Pancreas (tissue), 10 donors: ENCODE data around the gene ABI3BP. TPM values are rescaled to one million over a fixed set of nuclear protein-coding genes. Genes with fewer than 3 reads are reported as not detected.

Experiments
- ATAC-seq, 4 donors: fragments of 200-7000 bp; cut with Tn5 transposase; one replicate each; pipeline versions ENCODE4 v1.8.0 to v1.9.1; 2020; ENCODE audit warnings: mild to moderate bottlenecking in 4 of 4, moderate library complexity in 4 of 4
- DNase-seq, 6 donors: peaks; one replicate each; pipeline ENCODE4 v3.0.0-alpha.2; 2020
- FAIRE-seq: peaks from 2 replicates; lab custom pipeline; 2012; peaks lifted over from hg19 to GRCh38; lab: Jason Lieb, UNC
- H3K27ac ChIP-seq, 4 donors: fragments of 200-600 bp; sonication (generic); 1 replicate in 3 of 4; 2 replicates in 1 of 4; pipeline versions ENCODE4 v1.5.0 to v1.8.0; 2020
- H3K27me3 ChIP-seq, 4 donors: fragments of 200-600 bp; one replicate each; pipeline ENCODE4 v1.8.0; 2021
- H3K36me3 ChIP-seq, 3 donors: fragments of 200-600 bp; sonication (generic) in 1 of 3; one replicate each; pipeline versions ENCODE4 v1.5.0 to v1.8.0; 2020 to 2021
- H3K4me1 ChIP-seq, 3 donors: fragments of 200-600 bp; one replicate each; pipeline ENCODE4 v1.8.0; 2021
- H3K4me3 ChIP-seq, 4 donors: fragments of 200-600 bp; sonication (generic) in 2 of 4; one replicate each; pipeline versions ENCODE4 v1.5.0 to v1.8.0; 2020 to 2021
- H3K9me3 ChIP-seq, 4 donors: fragments of 200-600 bp; one replicate each; pipeline ENCODE4 v1.8.0; 2021
- CTCF ChIP-seq, 4 donors: fragments of 200-600 bp; sonication (generic) in 3 of 4; IDR thresholded peaks; one replicate each; pipeline versions ENCODE4 v1.5.0 to v1.8.0; 2021; ENCODE audit warnings: antibody characterized with exemption in 4 of 4
- WGBS, 2 donors: extraction: QIAGEN DNeasy Blood & Tissue Kit; methylation state at CpG; one replicate each; pipeline ENCODE4 v1.1.7; 2013; 5-methylcytosine and 5-hydroxymethylcytosine counted together
- intact Hi-C, 3 donors: fragments of 100-400 bp; cut with DNase I; formaldehyde crosslinking; loops; one replicate each; pipeline versions ENCODE4 v1.11.1 to v1.14.2; 2022
- polyA plus RNA-seq, 2 donors: library from polyadenylated mRNA; stranded (reverse); fragments of 200-250 nt; gene quantifications; one replicate each; pipeline ENCODE4 v1.2.3, GENCODE V29; 2013
- total RNA-seq, 6 donors: library from RNA; stranded (reverse); fragmentation: NEBNext Ultra II Directional in 4 of 6; extraction: Animal tissue kit (Norgen Biotek cat#: 25700) in 4 of 6; gene quantifications; one replicate each; pipeline versions ENCODE4 v1.2.1 to v1.2.4, GENCODE V29; 2021 to 2023
- donor health status: healthy with polysubstance abuse.
- donor health status: DM: no; HTN: no; CAD: no; lungs with moderate emphysema.
- donor health status: DM: no; HTN: no; CAD: no.
- donor health status: control.
- donor health status: control.
- donor health status: Bipolar disorder and iron deficiency.
- donor health status: DM: yes; HTN: yes; CAD: no.
- donor health status: DM: no; HTN: no; CAD: no.
- donor health status: DM: no; HTN: no; CAD: no.
- donor health status: DM: yes; HTN: yes; CAD: no.

The ABI3BP gene
- total and polyA plus RNA-seq, 8 donors: 2.6 to 25.3 (median 5.8) TPM

- no peaks in the 10 kb centered on the region for H3K9me3 ChIP-seq
- H3K4me3 ChIP-seq: no peak overlapping the region
- H3K4me1 ChIP-seq: no peaks in the 10 kb centered on the region
- no peak for FAIRE-seq
- H3K36me3 ChIP-seq: no peaks in the 10 kb centered on the region
- no peak for ATAC-seq
- TF ChIP-seq CTCF (IDR thresholded peaks at IDR 0.05): no peak
- no peaks in the 10 kb centered on the region for H3K27me3 ChIP-seq
- DNase-seq: no peak
- 67 to 75% methylated on average over 3 of the region's 3 CpGs for WGBS, 2 donors
- no peak overlapping the region for H3K27ac ChIP-seq
- intact Hi-C loops: no loop called here
Measured at GRCh38 chr3:100852840-100853239, 140.4 kb downstream of the ABI3BP start.

- intact Hi-C loops: no loop called here
Measured at GRCh38 chr3:100850701-100851100, 142.5 kb downstream of the ABI3BP start.

DNA sequence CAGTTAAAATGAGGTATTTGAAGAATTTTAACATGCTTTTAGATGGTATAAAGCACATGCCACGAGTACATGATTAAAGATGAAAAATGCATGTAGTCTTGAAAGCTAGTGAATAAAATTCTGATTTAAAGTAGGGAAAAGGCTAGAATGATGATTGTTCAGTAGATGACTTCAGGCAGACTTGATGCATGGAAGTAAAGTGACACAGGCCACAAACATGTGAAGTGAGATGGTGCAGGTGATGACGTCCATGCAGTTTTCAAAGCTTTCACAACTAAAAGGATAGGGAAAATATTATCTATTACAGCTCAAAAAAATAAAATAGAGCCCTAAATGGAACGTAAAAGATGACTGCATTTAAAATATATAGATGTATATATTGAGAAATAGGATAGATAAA, 143.1 kb downstream of the ABI3BP start:
- no peak for FAIRE-seq

More at GRCh38 chr3:100850701-100851100, 142.5 kb downstream of the ABI3BP start:
- FAIRE-seq: no peak
- TF ChIP-seq CTCF (IDR thresholded peaks at IDR 0.05): no peak
- Histone ChIP-seq H3K9me3 (no peaks in the 10 kb centered on the region), H3K4me3 (no peak overlapping the region), H3K36me3 (no peaks in the 10 kb centered on the region), H3K27me3 (no peaks in the 10 kb centered on the region), H3K27ac (no peak overlapping the region), H3K4me1 (no peaks in the 10 kb centered on the region)
- 52% methylated on average over 2 of the region's 2 CpGs for WGBS, 2 donors
- DNase-seq: no peak
- no peak for ATAC-seq

DNA sequence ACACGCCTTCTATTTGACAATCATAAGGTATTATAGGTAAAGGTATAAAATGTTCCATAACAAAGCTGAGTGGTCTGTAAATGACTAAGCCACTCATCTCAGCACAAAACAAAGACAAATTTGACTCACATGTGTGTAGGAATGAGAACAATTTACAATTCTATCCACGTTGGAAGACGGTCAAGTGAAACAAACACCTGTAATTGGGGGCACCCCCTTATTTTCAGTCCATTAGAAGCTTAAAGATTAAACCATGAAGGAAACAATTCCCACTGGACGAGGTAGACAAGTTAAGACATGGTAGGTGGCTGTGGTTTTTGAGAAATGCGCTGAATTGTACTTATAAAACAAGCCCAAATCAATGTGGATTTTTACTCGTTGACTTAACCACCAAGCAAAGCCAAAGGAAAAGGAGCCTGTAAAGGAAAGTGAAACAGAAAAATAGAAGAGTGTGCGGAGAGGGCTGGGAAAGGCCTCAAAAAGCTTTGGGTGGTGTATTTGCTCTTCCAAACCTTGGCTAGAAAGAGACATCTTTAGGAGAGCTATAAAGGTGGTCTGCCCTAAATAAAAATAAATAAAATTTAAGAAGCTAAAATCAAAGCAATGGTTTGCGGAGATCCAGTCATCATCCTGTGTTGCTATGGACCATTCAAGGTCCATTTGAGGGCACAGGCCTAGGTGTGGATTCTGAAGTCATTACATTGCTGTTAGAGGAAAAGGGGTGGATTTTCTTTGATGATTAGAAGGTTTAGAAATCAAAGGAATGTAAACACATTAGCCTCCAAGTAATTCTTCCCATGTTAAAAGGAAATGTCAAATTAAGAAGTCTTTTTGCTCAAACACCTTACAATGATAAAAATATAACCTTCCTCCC, 148.9 kb downstream of the ABI3BP start:
- ATAC-seq (no peak), FAIRE-seq (no peak), DNase-seq (no peak)
- Histone ChIP-seq H3K36me3 (no peaks in the 10 kb centered on the region), H3K4me3 (no peak overlapping the region), H3K4me1 (no peaks in the 10 kb centered on the region), H3K27ac (no peak overlapping the region), H3K9me3 (no peaks in the 10 kb centered on the region), H3K27me3 (no peaks in the 10 kb centered on the region)
- no peak for TF ChIP-seq CTCF (IDR thresholded peaks at IDR 0.05)
- intact Hi-C loops: no loop called here
- WGBS, 2 donors: 56 to 63% methylated on average over 8 of the region's 8 CpGs

More for the DNA sequence above, 143.1 kb downstream of the ABI3BP start:
- Histone ChIP-seq H3K4me3 (no peak overlapping the region), H3K4me1 (no peaks in the 10 kb centered on the region), H3K27ac (no peak overlapping the region), H3K9me3 (no peaks in the 10 kb centered on the region), H3K27me3 (no peaks in the 10 kb centered on the region), H3K36me3 (no peaks in the 10 kb centered on the region)
- no peak for ATAC-seq
- no peak for TF ChIP-seq CTCF (IDR thresholded peaks at IDR 0.05)
- DNase-seq: no peak
- intact Hi-C loops: no loop called here
- WGBS, 2 donors: 54 to 56% methylated on average over 3 of the region's 3 CpGs

GRCh38 chr3:100838157-100838556, 155.1 kb downstream of the ABI3BP start:
- TF ChIP-seq CTCF (IDR thresholded peaks at IDR 0.05): no peak
- Histone ChIP-seq H3K27me3 (no peaks in the 10 kb centered on the region), H3K4me3 (no peak overlapping the region), H3K9me3 (no peaks in the 10 kb centered on the region), H3K36me3 (no peaks in the 10 kb centered on the region), H3K27ac (no peak overlapping the region), H3K4me1 (no peaks in the 10 kb centered on the region)
- DNase-seq (no peak), ATAC-seq (no peak), FAIRE-seq (no peak)
- intact Hi-C loops: no loop called here
- 77 to 80% methylated on average over 2 of the region's 2 CpGs for WGBS, 2 donors
